Measurements from ENCODE around the gene UBE2E3.
"Not testable (repeated sequence)": the region's sequence is repeated elsewhere in the genome, so short reads cannot be mapped to it uniquely, and the experiment has no call there.

UBE2E3 gene

GRCh38 chr2:181037922-181038321 is 57.5 kb downstream of the UBE2E3 start:
- no peak for DNase-seq

DNA sequence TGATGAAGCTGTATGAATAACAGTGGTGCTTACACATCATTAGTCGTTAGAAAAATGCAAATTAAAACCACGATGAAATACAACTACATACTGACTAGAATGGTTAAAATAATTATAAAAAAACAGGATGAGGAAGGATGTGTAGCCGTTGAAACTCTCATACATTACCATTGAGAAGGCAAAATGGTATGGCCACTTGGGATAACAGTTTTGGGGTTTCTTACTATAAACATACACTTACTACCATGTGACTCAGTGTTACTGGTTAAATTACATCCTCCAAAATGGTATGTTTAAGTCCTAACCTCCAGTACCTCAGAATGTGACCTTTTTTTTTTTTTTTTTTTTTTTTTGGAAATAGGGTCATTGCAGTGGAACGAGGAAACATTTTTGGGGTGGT is 58.4 kb downstream of the UBE2E3 start:
- no peak for DNase-seq

GRCh38 chr2:181040839-181041238 is 60.4 kb downstream of the UBE2E3 start:
- DNase-seq: not testable (repeated sequence)

- no peak for DNase-seq
These were observed 61.3 kb downstream of the UBE2E3 start for GRCh38 chr2:181041661-181042060.

DNA sequence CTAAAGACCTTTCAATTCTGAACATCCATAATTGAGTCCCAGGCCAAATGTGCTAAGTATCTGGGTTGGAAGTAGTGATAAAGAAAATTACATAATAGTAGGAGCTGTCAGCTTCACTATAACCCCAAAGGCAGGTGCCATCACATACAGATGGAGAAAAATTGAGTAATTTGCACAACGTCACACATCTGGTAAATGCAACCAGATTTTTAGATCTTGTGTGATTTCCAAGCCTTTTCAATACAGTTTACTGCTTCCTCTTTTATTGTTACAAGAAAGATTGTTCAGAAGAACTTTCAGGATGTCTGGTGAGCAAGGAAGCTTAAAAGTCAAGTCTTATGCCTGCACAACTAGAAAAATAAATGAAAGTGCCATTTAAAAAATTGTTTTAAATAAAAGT is 62.3 kb downstream of the UBE2E3 start:
- no peak for DNase-seq

DNA sequence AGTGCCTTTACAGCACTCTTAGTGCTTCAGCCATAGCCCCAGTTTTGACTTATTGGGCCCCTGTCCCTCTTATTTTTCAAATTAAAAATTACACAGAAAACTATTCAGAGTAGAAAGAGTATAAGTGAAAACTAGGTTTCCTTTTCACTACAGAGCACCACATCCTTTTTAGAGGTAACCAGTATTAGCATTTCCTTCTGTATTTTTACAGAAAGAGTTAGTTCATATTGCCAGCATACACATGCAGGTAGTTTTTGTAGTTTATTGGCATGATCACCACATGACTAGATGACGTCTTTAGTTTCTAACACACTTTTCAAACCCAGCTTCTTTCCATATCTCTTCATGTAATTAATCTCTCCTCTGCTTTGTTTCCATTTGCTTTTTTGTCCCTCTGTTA is 66.4 kb downstream of the UBE2E3 start:
- DNase-seq: no peak

GRCh38 chr2:181047829-181048228 is 67.4 kb downstream of the UBE2E3 start:
- no peak for DNase-seq

DNA sequence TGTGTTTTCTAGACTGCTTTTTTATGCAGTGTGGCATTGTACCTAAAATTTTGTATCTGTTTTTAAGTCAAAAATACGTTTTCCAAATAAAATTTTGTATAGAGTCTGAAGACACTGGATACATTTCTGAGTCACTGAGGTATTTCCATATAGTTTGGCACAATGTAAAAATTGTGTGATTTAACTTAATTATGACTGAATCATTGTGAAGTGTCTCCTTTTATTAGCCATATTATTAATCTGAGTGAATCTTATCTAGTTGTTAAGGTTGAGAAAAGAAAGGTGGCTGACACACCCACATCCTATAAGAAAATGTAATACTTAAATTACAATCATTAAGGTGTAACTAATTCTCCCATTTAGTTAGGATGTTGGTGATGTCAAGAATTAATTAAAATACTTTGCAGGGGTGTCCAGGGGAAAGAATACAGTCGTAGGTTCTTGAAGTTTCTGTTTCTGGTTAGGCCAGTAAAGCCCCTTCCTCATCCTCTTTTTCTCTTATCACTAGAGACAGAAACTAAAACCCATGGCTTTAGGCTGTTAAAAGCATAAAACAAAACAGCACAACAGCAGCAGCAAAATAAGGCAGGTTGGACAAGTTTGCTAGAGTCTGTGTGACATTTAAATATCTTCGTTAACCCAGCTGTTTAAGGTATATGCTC is 71.6 kb downstream of the UBE2E3 start:
- no peak for DNase-seq

DNA sequence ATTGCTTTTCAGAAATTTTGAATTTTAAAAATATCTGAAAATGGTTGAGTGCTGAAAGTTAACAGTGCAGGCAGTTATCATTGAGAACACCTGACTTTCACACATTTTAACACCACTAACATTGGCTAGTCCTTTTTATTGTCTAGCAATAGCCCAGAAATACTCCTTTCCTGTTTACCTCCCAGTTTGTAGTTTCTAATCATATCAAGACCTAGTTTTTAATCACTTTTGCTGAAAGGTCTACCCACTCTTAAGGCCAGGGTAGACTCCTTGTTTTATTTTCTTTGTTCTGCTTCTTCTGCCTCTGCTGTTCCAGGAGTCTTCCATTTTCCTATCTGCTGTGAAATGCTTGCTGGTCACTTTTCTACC is 72.1 kb downstream of the UBE2E3 start:
- DNase-seq: no peak

DNA sequence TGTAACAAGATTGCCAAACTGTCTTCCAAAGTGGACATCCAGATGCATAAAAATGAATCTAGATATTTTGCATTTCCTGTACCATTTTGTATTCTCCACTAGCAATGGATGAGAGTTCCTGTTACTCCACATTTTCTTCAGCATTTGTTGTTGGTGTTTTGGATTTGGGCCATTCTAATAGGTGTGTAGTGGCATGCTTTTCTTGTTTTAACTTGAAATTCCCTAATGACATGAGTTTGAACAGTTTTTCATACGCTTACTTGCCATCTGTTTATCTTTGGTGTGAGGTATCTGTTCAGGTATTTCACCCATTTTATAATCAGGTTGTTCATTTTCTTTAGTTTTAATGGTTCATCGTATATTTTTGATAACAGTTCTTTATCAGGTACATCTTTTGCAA is 73.9 kb downstream of the UBE2E3 start:
- no peak for DNase-seq

DNA sequence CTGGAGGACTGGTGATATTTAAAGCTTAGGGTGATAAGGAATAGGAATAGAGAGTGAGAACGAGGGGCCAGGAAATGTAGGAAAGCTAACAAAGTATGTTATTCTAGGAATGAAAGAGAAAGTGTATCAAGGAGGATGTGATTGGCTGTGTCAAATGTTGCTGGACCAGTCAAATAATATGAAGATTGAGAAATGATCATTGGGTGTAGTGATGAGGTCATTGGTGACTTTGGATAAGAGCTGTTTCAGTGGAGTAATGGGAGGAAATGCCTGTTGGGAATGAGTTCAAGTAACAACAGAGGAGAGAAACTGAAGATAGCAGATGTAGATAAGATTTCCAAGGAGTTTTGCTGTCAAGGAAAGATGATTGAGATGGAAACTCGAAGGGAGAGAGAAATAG is 74.4 kb downstream of the UBE2E3 start:
- no peak for DNase-seq

- DNase-seq: peak; percentile 17 to 72
These were observed 78.2 kb downstream of the UBE2E3 start for GRCh38 chr2:181058378-181059269.

- DNase-seq: no peak
These were observed 83.3 kb downstream of the UBE2E3 start for GRCh38 chr2:181063696-181064095.

GRCh38 chr2:181065458-181065857 is 85.1 kb downstream of the UBE2E3 start:
- DNase-seq: no peak

GRCh38 chr2:181066333-181066732 is 85.9 kb downstream of the UBE2E3 start:
- DNase-seq: no peak

DNA sequence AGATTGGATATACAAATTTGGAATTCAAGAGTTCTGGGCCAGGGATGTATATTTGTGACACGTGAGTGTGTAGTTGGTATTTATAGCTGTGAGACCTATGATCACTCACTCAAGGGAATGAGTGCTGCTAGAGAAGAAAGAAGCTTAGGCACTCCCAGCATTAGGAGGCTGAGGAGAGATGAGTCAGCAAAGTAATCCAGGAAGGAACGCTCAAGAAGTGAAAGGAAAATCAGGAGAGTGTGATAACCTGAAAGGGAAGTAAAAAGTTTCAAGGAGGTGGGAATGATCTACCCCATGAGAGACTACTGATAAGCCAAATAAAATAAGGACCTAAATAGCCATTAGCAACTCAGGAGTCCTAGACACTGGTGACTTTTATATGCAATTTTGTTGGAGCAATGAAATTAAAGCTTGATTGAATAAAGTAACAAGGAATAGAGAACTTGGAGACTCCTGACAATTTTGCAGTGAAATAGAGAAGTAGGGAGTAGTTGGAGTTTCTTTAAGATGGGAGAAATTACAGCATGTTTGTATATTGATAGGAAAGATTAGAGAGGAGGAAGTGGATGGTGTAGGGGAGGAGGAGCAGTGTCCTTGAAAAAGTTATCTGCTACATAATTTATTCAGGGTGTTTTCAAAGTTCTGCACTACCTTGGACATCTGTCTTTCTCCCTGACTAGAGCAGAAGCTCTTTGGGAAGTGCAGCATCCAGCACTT is 89.9 kb downstream of the UBE2E3 start:
- no peak for DNase-seq

DNA sequence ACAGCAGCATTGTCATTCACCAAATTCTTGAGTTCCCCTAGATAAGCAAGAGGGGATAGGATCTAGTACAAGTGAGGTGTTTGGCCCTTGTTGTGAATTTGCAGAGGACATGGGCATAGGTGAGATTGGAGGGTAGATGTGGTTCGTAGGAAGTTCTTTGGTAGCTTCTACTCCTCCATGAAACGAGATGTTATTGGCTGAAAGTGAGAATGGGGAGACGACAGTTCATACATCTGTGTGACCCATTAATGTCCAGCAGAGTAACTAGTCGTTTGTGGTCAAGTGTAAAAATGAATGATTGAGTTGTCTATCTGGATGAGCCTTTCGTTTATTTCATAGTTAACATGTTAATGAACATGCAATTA is 90.4 kb downstream of the UBE2E3 start:
- DNase-seq: no peak

DNA sequence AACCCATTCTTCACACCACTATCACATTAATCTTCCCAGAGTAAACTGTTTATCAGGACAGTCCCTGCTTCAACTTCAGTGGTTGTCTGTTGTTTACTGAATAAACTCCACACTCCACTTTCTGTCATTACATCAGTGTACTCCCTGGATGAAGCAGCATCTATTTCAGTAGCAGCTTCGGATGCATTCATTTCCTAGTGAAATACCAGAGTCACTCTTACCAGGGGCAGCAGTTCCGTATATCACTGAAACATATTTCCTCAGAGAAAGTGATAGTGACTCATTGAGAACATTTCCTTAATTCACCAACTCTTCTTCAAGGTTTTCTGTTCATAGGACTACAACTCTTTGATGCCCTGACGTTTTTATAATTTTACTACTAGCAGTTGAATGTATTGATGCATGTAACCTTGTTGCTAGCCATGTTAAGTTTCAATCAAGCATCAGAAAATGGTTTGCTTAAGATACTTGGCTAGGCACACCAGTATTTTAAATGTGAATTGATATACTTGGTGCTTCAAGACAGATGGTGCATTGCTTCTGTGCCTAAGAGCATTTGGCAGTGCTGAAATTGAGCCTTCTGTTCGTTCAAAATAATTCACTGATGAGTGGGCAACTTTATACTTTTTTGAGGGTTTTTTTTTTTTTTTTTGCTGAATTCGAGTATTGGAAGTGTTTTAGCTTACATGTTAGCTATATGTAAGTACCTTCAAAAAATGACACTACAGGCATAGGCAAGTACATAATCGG is 92.3 kb downstream of the UBE2E3 start:
- no peak for DNase-seq

DNA sequence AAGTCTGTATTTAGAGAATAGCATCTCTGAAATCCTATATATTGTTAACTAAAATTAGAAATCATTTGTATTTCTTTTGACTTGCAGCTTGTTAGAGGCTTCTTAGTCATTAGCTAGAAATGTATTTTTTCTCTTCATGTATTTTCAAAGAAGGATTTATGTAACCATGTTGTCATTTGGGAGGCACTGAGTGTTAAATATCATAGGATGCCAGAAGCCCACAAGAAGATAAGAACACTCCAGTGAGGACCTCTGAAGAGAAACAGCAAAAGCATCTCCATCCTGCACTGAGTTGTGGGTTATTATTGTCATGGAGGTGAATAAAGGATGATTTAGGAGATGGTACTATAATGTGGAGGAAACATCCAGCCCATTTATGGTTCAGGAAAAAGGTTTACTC is 93.5 kb downstream of the UBE2E3 start:
- DNase-seq: no peak

DNA sequence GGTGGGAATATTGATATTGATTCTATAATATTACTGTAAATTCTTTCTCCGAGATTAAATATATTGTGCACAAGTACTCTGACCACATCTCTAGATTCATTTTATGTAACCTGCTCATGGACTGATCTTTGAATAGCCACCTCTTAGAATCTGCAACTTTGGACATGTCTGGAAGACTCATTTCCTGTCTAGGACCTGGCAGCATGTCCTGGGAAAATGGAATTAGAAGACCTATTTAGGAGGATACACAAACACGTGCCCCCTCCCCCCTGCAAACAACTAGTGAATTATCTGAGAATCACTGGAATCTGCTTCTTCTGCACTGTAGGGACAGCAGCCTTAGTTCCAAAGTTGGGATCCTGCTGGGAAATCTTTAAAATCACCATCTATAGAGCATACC is 94.1 kb downstream of the UBE2E3 start:
- DNase-seq: peak in 1 of 2 experiments; percentile 14

GRCh38 chr2:181076658-181077057 is 96.3 kb downstream of the UBE2E3 start:
- DNase-seq: no peak

DNA sequence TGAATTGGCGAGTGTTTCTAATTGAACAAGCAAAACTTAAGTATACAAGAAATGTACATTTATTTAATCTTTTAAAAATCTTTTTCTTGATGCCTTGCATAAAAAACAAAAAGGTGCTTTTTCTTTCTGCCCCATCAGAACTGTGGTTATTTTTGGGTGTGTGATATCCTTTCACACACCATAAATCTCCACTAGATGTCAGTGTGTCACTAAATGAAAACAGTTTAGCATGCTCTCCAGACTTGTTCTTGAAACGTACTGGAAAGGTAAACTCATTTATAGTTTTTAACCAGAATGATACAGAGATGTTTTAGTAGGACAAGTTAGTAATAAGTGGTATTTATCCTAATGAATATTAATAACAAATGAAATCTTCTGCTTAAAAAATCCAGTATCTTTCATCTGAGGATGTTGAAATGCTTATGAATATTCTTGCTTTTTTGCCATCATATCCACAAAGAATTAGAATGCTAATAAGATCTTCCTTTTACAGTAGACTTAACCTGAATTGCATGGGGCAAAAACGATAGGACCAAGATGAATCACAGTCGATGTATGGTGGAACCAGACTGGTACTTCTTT is 96.8 kb downstream of the UBE2E3 start:
- DNase-seq: peak in 1 of 2 experiments; percentile 23

DNA sequence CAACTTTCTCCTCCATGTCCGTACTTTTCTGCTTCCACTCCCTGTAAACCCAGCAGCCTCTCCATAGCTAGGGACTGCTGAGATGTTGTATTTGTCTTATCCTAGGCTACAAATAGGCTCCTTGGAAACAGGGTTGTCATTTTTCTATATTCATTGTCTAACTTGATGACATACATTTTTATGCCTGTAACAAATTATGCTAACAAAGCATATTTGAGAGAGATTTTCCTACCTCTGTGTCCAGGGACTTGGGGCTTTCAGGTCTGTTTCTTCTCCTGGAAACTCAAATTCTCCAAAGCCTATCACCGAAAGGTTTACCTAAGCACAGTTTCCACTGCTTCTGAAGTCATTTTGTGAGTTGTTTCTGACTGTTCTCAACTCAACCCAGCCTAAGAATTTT is 102.7 kb downstream of the UBE2E3 start:
- DNase-seq: no peak
